Neutrophil (primary cell): Measurements from ENCODE around the gene PPP1R1B.

Experiments
- H3K27ac ChIP-seq: fragments of 200-600 bp; sonication (generic); 2 replicates; pipeline ENCODE4 v1.5.1; 2016; ENCODE audit warnings: mild to moderate bottlenecking, moderate library complexity
- H3K27me3 ChIP-seq: fragments of 200-600 bp; sonication (generic); 2 replicates; pipeline ENCODE4 v1.6.0; 2016; ENCODE audit warnings: mild to moderate bottlenecking
- H3K36me3 ChIP-seq: fragments of 200-600 bp; sonication (generic); 2 replicates; pipeline ENCODE4 v1.5.1; 2017
- H3K4me1 ChIP-seq, 2 experiments: fragments of 200-600 bp in 1 of 2; sonication (generic) in 1 of 2; 1 replicate in 1 of 2; 2 replicates in 1 of 2; pipeline versions ENCODE4 v1.5.1 to v1.6.1; 2013 to 2016; ENCODE audit warnings: low read depth in 1 of 2, low read length in 1 of 2, mild to moderate bottlenecking in 1 of 2, moderate library complexity in 1 of 2; ENCODE audit not compliant: control insufficient read depth in 1 of 2, insufficient read depth in 1 of 2
- H3K4me3 ChIP-seq, 2 experiments: fragments of 200-600 bp in 1 of 2; sonication (generic) in 1 of 2; 1 replicate in 1 of 2; 2 replicates in 1 of 2; pipeline ENCODE4 v1.5.1; 2013 to 2016; ENCODE audit warnings: low read depth in 1 of 2, low read length in 1 of 2, mild to moderate bottlenecking in 1 of 2, moderate library complexity in 1 of 2
- H3K9me3 ChIP-seq: fragments of 200-600 bp; sonication (generic); 2 replicates; pipeline ENCODE4 v1.5.1; 2016
- CTCF ChIP-seq: fragments of 200-600 bp; sonication (generic); IDR thresholded peaks from 2 replicates; pipeline ENCODE4 v1.5.1; 2016; ENCODE audit warnings: antibody characterized with exemption

PPP1R1B gene

DNA sequence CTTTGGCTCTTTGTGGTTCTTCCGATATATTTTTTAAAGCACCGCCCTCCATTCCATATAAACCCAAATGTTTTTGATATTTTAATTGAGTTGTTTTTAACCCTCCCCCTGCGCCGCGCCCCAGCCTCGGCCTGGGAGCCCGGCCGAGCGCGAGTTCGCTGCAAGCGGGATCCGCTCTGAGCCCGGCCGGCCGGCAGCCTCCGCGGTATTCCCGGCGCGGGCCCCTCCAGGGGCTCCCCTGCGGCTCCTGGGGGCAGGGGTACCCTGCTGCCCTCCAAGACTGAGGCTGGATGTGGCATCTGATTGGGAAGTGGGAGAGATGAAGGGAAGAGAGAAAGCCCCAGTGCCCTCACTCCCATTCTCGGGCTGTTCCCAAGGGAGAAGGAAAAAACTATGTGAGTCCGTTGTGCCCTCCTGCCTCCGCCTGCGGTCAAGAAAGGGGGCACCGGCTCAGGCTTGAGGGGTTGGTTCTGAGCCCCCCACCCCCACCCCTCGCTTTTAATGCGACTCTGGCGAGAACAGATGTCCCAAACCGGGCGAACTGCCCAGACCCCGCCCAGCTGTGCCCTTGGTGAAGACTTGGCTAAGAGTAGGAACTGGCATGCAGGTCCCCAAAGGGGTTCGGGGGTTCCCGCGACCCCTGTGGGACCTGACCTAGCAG lies 27.6 kb upstream of the PPP1R1B start:
- H3K27ac ChIP-seq: no peak overlapping the region
- no peak for TF ChIP-seq CTCF
- no peak overlapping the region for H3K4me3 ChIP-seq
- no peaks in the 10 kb centered on the region for H3K9me3 ChIP-seq
- no peaks in the 10 kb centered on the region for H3K36me3 ChIP-seq
- peaks cover 100% of the 10 kb centered on the region for H3K27me3 ChIP-seq
- H3K4me1 ChIP-seq: peaks cover 0 to 4% of the 10 kb centered on the region in 2 experiments

DNA sequence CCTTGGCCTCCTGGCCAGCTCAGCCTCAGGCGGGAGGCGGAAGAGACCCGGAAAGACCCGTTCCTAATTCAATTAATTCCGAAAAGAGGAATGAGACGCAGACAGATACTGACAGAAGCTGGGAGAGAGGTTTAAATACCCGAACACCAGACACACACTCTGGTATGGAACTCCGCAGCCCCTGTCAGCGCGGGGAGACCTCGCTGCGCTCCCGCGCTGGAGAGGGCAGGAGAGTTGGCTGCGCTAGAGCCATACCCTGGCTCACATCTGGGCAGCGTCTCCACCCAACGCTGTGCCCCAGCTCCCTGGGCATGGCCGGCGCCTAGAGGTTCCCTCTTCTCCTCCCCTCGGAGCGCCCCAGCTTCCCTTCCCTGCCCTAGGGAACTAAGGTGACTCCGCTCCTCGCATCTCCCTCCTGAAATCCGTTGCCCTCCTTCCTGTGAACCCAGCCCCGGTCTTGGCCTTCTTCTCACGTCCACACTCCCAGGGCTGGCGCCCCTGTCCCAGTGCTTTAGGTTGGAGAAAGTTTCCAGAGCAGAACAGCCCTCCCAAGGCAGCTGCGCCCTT lies 27.0 kb upstream of the PPP1R1B start:
- Histone ChIP-seq H3K27me3 (peaks cover 100% of the 10 kb centered on the region), H3K4me3 (no peak overlapping the region), H3K36me3 (no peaks in the 10 kb centered on the region), H3K9me3 (no peaks in the 10 kb centered on the region), H3K27ac (no peak overlapping the region), H3K4me1 (peaks cover 0 to 4% of the 10 kb centered on the region in 2 experiments)
- TF ChIP-seq CTCF: no peak

DNA sequence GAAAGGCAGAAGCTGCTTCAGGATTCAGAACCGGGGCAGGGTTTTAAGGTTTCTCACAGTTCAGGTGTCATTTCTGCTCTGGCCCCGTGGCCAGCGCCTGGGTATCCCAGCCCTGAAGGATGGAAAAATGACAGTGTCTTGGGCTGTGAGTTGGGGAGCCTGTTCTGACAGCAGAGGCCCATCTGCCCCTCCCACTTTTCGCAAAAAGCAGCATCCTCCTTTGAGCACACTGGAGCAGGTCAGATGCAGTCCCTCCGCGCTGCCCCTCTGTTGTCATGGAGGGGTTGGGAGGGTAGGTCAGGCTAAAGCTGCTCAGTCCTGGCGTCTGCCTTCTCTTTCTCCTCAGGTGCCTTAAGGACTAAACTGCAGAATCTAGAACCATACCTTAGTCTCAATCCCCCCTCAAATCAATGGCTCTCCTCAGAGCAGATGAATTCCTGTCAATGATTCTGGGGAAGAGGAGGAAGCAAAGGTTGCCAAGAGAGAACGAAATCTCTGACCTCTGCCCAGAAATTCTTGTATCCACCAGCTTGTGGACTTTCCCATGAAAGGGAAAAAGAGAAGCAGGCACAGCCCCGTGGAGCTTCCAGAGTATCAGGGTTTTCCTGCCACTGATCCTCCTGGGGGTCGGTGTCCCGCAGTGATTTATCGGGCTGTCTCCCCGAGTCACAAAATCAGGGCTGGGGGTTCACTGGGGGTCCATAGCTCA lies 26.3 kb upstream of the PPP1R1B start:
- Histone ChIP-seq H3K9me3 (no peaks in the 10 kb centered on the region), H3K4me1 (peaks cover 0 to 4% of the 10 kb centered on the region in 2 experiments), H3K36me3 (no peaks in the 10 kb centered on the region), H3K27ac (no peak overlapping the region), H3K27me3 (peaks cover 100% of the 10 kb centered on the region), H3K4me3 (no peak overlapping the region)
- TF ChIP-seq CTCF: no peak

- H3K27me3 ChIP-seq: peaks cover 100% of the 10 kb centered on the region
- no peak for TF ChIP-seq CTCF
- no peak overlapping the region for H3K27ac ChIP-seq
- H3K4me3 ChIP-seq: no peak overlapping the region
- H3K9me3 ChIP-seq: no peaks in the 10 kb centered on the region
- no peaks in the 10 kb centered on the region for H3K36me3 ChIP-seq
- H3K4me1 ChIP-seq: peaks cover 0 to 4% of the 10 kb centered on the region in 2 experiments
Observed at GRCh38 chr17:39600997-39601597, 25.7 kb upstream of the PPP1R1B start.

DNA sequence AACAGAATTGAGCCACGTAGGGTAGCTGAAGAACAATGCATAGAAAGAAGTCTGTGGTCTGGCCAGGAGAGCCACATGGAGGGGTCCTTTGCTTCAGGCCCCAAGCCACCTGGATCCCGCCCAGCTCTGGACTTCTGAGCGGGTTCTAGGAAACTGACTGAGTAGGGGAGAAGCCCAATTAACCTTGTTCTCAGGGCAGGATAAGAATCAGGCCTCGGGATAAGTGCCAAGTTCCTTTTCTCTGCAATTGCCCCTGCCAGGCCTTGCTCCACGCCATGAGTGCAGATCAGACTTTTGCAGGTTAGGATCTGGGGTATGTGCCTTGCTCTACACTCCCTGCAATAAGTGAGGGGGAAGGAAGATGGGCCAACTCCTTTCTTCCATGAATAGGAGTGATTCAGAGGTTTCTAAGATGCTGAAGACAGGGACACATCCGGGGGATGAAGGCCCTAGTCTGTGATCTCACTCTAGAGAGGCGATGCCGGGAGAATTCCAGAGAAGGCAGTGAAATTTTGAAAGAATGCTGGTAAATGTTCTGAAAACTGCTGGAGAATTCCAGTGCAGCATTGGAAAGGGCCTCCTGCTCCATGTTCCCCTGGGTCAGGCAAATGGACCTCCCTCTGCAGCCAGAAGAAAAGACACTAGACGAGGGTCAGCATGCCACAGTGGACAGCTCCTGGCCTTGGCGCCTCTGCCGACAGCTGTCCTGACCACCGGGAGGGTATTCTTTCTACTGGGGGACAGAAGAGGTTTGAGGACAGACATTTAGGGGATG lies 24.8 kb upstream of the PPP1R1B start:
- TF ChIP-seq CTCF: no peak
- Histone ChIP-seq H3K27me3 (peaks cover 100% of the 10 kb centered on the region), H3K9me3 (no peaks in the 10 kb centered on the region), H3K4me3 (no peak overlapping the region), H3K36me3 (no peaks in the 10 kb centered on the region), H3K27ac (no peak overlapping the region), H3K4me1 (peaks cover 0 to 4% of the 10 kb centered on the region in 2 experiments)
